ENCODE measurements around the gene HNRNPUL1. TPM values are rescaled to one million over a fixed set of nuclear protein-coding genes. Genes with fewer than 3 reads are reported as not detected.
A peak's percentile ranks its signal among the peaks of the same experiment; 100 is the strongest.

HNRNPUL1 gene
- total and polyA plus RNA-seq, 2 of the 8 experiments (the other 6 are each of a cell fraction or from before 2014, with no cell fraction given), result 99.5 to 264 TPM

DNA sequence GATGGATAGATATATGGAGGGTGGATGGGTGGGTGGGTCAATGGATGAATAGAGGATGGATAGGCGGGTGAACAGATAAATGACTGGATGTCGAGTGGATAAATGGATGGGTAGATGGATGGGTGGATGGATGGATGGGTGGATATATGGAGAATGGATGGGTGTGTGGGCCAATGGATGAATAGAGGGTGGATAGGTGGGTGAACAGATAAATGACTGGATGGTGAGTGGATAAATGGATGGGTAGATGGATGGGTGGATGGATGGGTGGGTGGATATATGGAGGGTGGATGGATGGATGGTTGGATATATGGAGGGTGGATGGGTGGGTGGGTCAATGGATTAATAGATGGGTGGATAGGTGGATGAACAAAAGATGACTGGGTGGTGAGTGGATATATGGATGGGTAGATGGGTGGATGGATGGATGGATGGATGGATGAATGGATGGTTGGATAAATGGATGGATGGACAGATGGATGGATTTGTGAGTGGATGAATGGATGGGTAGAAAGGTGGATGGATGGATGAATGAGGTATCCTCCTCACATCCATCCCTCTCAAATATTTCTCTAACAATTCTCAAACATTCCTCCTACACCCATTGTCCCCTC is 24.1 kb upstream of the HNRNPUL1 start:
- Histone ChIP-seq H3K18ac (ENCODE audit: extremely low read depth, low read length) (no peak overlapping the region), H3K4ac (replicated peaks; ENCODE audit: insufficient read length, low read depth, low read length) (no peak overlapping the region), H3K79me2 (ENCODE audit: control insufficient read depth in 1 of 2, insufficient read depth in 2 of 2, low read length in 2 of 2) (no peaks in the 10 kb centered on the region), H4K5ac (ENCODE audit: insufficient read length, low read depth, low read length) (no peak overlapping the region), H2BK12ac (ENCODE audit: low read depth, low read length) (no peak overlapping the region), H3K79me1 (ENCODE audit: low read depth, low read length) (no peaks in the 10 kb centered on the region; the same call in 1 of the 2 replicates), H3K27me3 (replicated peaks in 1 of 4; ENCODE audit: control insufficient read depth in 3 of 4, extremely low read depth in 1 of 4, insufficient read depth in 3 of 4, low read length in 3 of 4) (no peaks in the 10 kb centered on the region), H2BK5ac (ENCODE audit: low read depth, low read length) (no peak overlapping the region), H2AK5ac (ENCODE audit: low read depth, low read length) (no peak overlapping the region), H3K4me2 (ENCODE audit: insufficient read depth in 1 of 2, low read depth in 2 of 2, low read length in 2 of 2) (no peak overlapping the region), H3K9ac (replicated peaks in 1 of 4; ENCODE audit: extremely low read depth in 1 of 4, low read depth in 3 of 4, low read length in 3 of 4) (no peak overlapping the region), H4K91ac (replicated peaks; ENCODE audit: insufficient read length, low read length) (no peak overlapping the region), H3K4me3 (ENCODE audit: extremely low read depth in 1 of 4, insufficient read depth in 2 of 4, low read depth in 3 of 4, low read length in 4 of 4) (no peak overlapping the region), H3K9me3 (ENCODE audit: insufficient read depth in 2 of 2, low read depth in 1 of 2, low read length in 1 of 2) (no peaks in the 10 kb centered on the region; a peak in 1 of 4 replicates), H3K27ac (ENCODE audit: low read depth, low read length) (no peak overlapping the region), H2AFZ (ENCODE audit: low read length) (no peak overlapping the region), H4K20me1 (replicated peaks in 1 of 2; ENCODE audit: control insufficient read depth in 1 of 2, insufficient read depth in 2 of 2, low read length in 2 of 2) (peaks cover 0 to 5% of the 10 kb centered on the region in 2 experiments), H3K23ac (ENCODE audit: insufficient read length) (no peak overlapping the region), H3K56ac (replicated peaks; ENCODE audit: insufficient read length, low read depth, low read length) (peak overlapping the region; percentile 92), H2BK20ac (ENCODE audit: low read length) (no peak overlapping the region), H4K8ac (ENCODE audit: extremely low read depth, insufficient read depth, low read length) (no peak overlapping the region), H3K23me2 (ENCODE audit: low read depth, low read length) (peaks cover 12% of the 10 kb centered on the region; the same call in 1 of the 2 replicates), H3K36me3 (ENCODE audit: control insufficient read depth in 2 of 4, insufficient read depth in 4 of 4, low read length in 3 of 4) (peaks cover 8 to 49% (median 15%) of the 10 kb centered on the region in 4 experiments; a peak in 6 of 8 replicates), H2BK15ac (ENCODE audit: low read length) (no peak overlapping the region), H2BK120ac (replicated peaks; ENCODE audit: low read depth, low read length) (no peak overlapping the region), H3K4me1 (replicated peaks in 1 of 4; ENCODE audit: control insufficient read depth in 3 of 4, insufficient read depth in 4 of 4, low read length in 3 of 4) (no peaks in the 10 kb centered on the region), H3K14ac (ENCODE audit: insufficient read length) (no peak overlapping the region)
- CTCF ChIA-PET (ENCODE audit: partially characterized antibody), result no interaction called here
- WGBS, 2 experiments (ENCODE audit: extremely low coverage in 1 of 2, insufficient coverage in 1 of 2, insufficient read length in 1 of 2, insufficient replicate concordance in 2 of 2, low coverage in 1 of 2, low lambda C conversion rate in 2 of 2, missing lambda C conversion rate in 1 of 2), result 100% methylated on average over 1 to 2 of the region's 2 CpGs
- TF ChIP-seq GABPA (IDR thresholded peaks at IDR 0.05; ENCODE audit: borderline replicate concordance, insufficient read depth, low read length) (no peak), SRF (IDR thresholded peaks at IDR 0.05; ENCODE audit: low read depth, low read length) (no peak), YY1 (IDR thresholded peaks at IDR 0.05; ENCODE audit: low read depth, low read length) (no peak), SP4 (IDR thresholded peaks at IDR 0.05; ENCODE audit: low read length) (no peak), TBP (IDR thresholded peaks at IDR 0.05; ENCODE audit: low read depth, low read length) (no peak)
- POLR2A ChIA-PET (ENCODE audit: partially characterized antibody), result interaction anchor here (7.5 kb wide), 1 partner anchor 15 kb away, joined by 49 read pairs; no protein-coding TSS in a partner anchor
- DNase-seq (ENCODE audit: low read depth in 1 of 2, low spot score in 2 of 2) (no peak), FAIRE-seq (no peak)
